K562 (cell line): ENCODE measurements around the gene ADD2. TPM values are rescaled to one million over a fixed set of nuclear protein-coding genes. Genes with fewer than 3 reads are reported as not detected.

ENCODE experiments used
- ATF7 ChIP-seq: fragments of 450-650 bp; IDR thresholded peaks from 2 replicates; pipeline ENCODE4 v1.7.1; 2014; ENCODE audit warnings: mild to moderate bottlenecking, moderate library complexity
- CREB1 ChIP-seq, 2 experiments: sonication (generic) in 1 of 2; formaldehyde crosslinking in 1 of 2; IDR thresholded peaks; 2 replicates each; pipeline versions ENCODE4 v1.6.1 to v1.8.0; 2012 to 2022; ENCODE audit warnings: inconsistent platforms in 1 of 2, mild to moderate bottlenecking in 1 of 2, missing genetic modification reagents in 1 of 2, moderate library complexity in 1 of 2
- CTBP1 ChIP-seq: fragments of 450-650 bp; IDR thresholded peaks from 2 replicates; pipeline ENCODE4 v1.6.1; 2016; ENCODE audit warnings: borderline replicate concordance
- HDAC1 ChIP-seq, 2 experiments: fragments of 450-650 bp; IDR thresholded peaks; 2 replicates each; pipeline ENCODE4 v1.6.1; 2016 to 2017; ENCODE audit warnings: inconsistent platforms in 1 of 2, mild to moderate bottlenecking in 1 of 2, moderate library complexity in 1 of 2
- HMGN3 ChIP-seq: IDR thresholded peaks from 2 replicates; pipeline ENCODE4 v1.6.1; 2011; ENCODE audit warnings: borderline replicate concordance, low read depth, mild to moderate bottlenecking, mixed read lengths, low read length; ENCODE audit not compliant: insufficient read length; ENCODE audit errors: extremely low read depth
- NFIC ChIP-seq: fragments of 450-650 bp; IDR thresholded peaks from 2 replicates; pipeline ENCODE4 v1.6.1; 2017; ENCODE audit warnings: mild to moderate bottlenecking, inconsistent platforms
- SMARCE1 ChIP-seq: fragments of 450-650 bp; IDR thresholded peaks from 2 replicates; pipeline ENCODE4 v1.7.1; 2016; ENCODE audit warnings: mild to moderate bottlenecking
- ZBTB1 ChIP-seq: sonication (generic); formaldehyde crosslinking; IDR thresholded peaks from 2 replicates; pipeline ENCODE4 v1.8.1; 2023; ENCODE audit warnings: missing genetic modification reagents, low read depth, mild to moderate bottlenecking, borderline replicate concordance
- polyA plus RNA-seq, 8 experiments: library from polyadenylated mRNA; depleted of rRNA in 4 of 8; stranded (reverse) in 5 of 8; unstranded in 3 of 8; fragments of >200 nt; fragmentation: Nextera tagmentation in 2 of 8; fragmentation: Illumina TruSeq in 1 of 8; extraction: Ambion mirVana in 2 of 8; extraction: Trizol in 1 of 8; gene quantifications; 2 replicates each; pipeline versions ENCODE4 v1.2.1 to v1.2.3, GENCODE V29; 2011 to 2014; ENCODE audit warnings: inconsistent platforms in 1 of 8, missing spikeins in 1 of 8
- total RNA-seq, 7 experiments: library from RNA; depleted of rRNA in 6 of 7; stranded (reverse); fragments of >200 nt in 6 of 7; fragmentation: Illumina TruSeq in 2 of 7; extraction: Trizol in 2 of 7; gene quantifications; 2 replicates each; pipeline versions ENCODE4 v1.2.1 to v1.2.3, GENCODE V29; 2011 to 2021; ENCODE audit warnings: low replicate concordance in 1 of 7
- TF ChIP-seq, protein P1 (sequence below): fragments of 450-650 bp; formaldehyde crosslinking; conservative IDR thresholded peaks from 2 replicates; pipeline ENCODE4 v1.4.0; 2022; ENCODE audit warnings: mild to moderate bottlenecking, missing genetic modification characterization
- TF ChIP-seq, protein P2 (sequence below): sonication (generic); formaldehyde crosslinking; IDR thresholded peaks from 2 replicates; pipeline ENCODE4 v1.8.1; 2023; ENCODE audit warnings: mild to moderate bottlenecking, missing genetic modification reagents, moderate library complexity

The ADD2 gene
- total and polyA plus RNA-seq, 9 of the 15 experiments (the other 6 are each of a cell fraction or from before 2014, with no cell fraction given), result 3.5 to 63.0 (median 36.2) TPM

DNA sequence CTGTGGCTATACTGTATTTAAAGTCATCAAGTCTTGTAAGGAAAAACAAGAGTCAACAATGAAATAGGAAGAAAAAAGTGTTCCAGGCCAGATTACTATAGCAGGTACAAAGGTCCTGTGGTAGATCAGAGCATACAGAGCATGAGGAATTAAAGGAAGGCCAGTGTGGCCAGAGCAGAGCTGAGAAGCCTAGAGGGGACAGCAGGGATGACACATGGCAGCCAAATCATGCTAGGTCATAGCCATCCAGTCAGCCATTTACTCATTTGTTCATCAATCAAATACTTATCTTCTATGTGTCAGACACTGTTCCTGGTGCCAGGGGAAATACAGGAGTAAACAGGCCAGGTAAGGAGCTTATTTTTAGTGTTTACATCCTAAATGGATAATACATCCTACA, 24.3 kb downstream of the ADD2 start (continued):
- TF ChIP-seq, protein P1, sequence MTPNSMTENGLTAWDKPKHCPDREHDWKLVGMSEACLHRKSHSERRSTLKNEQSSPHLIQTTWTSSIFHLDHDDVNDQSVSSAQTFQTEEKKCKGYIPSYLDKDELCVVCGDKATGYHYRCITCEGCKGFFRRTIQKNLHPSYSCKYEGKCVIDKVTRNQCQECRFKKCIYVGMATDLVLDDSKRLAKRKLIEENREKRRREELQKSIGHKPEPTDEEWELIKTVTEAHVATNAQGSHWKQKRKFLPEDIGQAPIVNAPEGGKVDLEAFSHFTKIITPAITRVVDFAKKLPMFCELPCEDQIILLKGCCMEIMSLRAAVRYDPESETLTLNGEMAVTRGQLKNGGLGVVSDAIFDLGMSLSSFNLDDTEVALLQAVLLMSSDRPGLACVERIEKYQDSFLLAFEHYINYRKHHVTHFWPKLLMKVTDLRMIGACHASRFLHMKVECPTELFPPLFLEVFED (CRISPR knock-in tag), result no peak
- TF ChIP-seq, protein P2, sequence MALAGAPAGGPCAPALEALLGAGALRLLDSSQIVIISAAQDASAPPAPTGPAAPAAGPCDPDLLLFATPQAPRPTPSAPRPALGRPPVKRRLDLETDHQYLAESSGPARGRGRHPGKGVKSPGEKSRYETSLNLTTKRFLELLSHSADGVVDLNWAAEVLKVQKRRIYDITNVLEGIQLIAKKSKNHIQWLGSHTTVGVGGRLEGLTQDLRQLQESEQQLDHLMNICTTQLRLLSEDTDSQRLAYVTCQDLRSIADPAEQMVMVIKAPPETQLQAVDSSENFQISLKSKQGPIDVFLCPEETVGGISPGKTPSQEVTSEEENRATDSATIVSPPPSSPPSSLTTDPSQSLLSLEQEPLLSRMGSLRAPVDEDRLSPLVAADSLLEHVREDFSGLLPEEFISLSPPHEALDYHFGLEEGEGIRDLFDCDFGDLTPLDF, result no peak
- TF ChIP-seq SMARCE1 (peak; percentile 51; the same call in 1 of the 2 replicates), ATF7 (peak; percentile 47; the same call in 1 of the 2 replicates), CTBP1 (0 out of 2 replicates have a peak, but pooled peaks have one; percentile 25), HDAC1 (IDR thresholded peaks at IDR 0.05) (0 out of 4 replicates have a peak, but pooled peaks have one; percentile 25 to 51), NFIC (peak; percentile 40; the same call in 1 of the 2 replicates), HMGN3 (no peak), ZBTB1 (CRISPR knock-in tag) (no peak), CREB1 (IDR thresholded peaks at IDR 0.05) (no peak), CREB1 (CRISPR knock-in tag; IDR thresholded peaks at IDR 0.05) (0 out of 2 replicates have a peak, but pooled peaks have one; percentile 23)
- TF ChIP-seq, all 486 proteins: peak for 49
